ENCODE measurements around the gene SH3GLB2. TPM values are rescaled to one million over a fixed set of nuclear protein-coding genes. Genes with fewer than 3 reads are reported as not detected.

SH3GLB2 gene
- total and polyA plus RNA-seq, 12 donors, result 25.2 to 51.3 (median 33.5) TPM

DNA sequence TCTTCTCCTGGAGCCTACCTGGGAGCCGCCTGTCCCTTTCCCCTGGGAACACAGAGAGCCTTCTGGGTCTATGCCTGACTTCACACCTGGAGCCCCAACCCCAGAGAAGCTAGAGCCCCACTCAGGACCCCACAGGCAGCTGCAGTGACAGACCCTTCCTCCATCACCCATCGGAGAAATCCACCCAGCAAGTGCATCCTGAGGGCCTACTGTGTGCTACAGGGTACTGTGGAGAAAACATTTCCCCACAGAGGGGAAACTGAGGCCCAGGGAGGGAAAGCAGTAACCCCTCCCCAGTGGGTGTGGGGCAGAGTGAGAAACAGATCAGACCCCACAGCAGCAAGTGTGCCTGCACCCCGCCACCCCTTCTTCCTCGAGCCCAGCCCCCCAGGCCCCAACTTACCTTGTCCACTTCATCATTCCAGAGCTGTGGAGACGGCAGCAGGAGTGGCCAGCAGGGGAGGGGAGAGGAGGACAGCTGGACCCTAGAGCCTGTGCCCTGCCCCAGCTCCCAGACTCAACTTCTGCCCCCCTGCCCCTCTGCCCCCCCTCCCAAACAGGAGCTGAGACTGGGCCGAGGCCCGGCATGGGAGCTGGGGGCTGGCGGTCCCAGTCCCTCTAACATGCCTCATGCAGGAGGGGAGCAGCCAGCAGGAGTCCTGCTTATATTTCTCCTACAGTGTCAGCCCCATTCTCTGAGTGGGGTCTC lies 17.7 kb downstream of the SH3GLB2 start:
- no peak for ATAC-seq
- H3K9me3 ChIP-seq, result no peaks in the 10 kb centered on the region
- intact Hi-C loops (cut with DNase I), result loop anchor here in 1 of 10 donors (10.0 kb wide), 1 partner anchor 166 kb away; no protein-coding TSS in a partner anchor
- H3K4me3 ChIP-seq, result no peak overlapping the region
- peaks cover 0 to 99% (median 47%) of the 10 kb centered on the region in 9 donors for H3K36me3 ChIP-seq
- DNase-seq, result no peak
- H3K4me1 ChIP-seq, result peaks cover 0 to 25% (median 15%) of the 10 kb centered on the region in 9 donors
- 90 to 95% methylated on average over 8 of the region's 8 CpGs for WGBS, 2 donors
- no peaks in the 10 kb centered on the region for H3K27me3 ChIP-seq
- TF ChIP-seq, protein P1, sequence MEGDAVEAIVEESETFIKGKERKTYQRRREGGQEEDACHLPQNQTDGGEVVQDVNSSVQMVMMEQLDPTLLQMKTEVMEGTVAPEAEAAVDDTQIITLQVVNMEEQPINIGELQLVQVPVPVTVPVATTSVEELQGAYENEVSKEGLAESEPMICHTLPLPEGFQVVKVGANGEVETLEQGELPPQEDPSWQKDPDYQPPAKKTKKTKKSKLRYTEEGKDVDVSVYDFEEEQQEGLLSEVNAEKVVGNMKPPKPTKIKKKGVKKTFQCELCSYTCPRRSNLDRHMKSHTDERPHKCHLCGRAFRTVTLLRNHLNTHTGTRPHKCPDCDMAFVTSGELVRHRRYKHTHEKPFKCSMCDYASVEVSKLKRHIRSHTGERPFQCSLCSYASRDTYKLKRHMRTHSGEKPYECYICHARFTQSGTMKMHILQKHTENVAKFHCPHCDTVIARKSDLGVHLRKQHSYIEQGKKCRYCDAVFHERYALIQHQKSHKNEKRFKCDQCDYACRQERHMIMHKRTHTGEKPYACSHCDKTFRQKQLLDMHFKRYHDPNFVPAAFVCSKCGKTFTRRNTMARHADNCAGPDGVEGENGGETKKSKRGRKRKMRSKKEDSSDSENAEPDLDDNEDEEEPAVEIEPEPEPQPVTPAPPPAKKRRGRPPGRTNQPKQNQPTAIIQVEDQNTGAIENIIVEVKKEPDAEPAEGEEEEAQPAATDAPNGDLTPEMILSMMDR (IDR thresholded peaks at IDR 0.05), result no peak
- no peak overlapping the region for H3K27ac ChIP-seq

DNA sequence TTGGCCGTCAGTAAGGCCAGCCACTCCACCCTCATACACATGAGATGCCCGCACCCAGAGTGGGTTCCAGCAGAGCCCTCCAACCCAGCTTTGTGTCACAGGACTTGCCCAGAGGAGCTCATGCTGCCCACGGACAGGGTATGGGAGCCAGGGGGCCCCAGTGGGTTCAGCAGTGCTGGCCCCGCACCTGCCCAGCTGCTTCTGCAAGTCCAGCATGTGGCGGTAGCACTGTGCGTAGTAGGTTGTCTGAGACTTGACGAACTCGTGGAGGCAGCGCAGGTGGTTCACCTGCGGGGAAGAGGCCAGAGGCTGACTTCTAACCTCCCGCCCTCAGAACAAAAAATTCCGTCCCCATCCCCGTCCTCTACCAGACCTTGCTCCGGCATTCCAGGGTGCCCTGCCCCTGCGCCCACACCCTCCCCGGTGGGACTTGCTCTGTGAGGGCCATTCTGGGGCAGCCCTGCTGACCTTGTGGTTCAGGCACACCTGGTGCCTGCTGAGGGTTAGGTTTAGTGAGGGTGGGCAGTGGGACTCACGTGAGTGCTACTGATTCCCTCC lies 18.5 kb downstream of the SH3GLB2 start:
- TF ChIP-seq, protein P1 (IDR thresholded peaks at IDR 0.05), result no peak
- H3K36me3 ChIP-seq, result peaks cover 0 to 99% (median 53%) of the 10 kb centered on the region in 9 donors
- no peak for DNase-seq
- ATAC-seq, result no peak
- WGBS, 2 donors, result 94 to 97% methylated on average over 17 of the region's 17 CpGs
- no peaks in the 10 kb centered on the region for H3K27me3 ChIP-seq
- H3K27ac ChIP-seq, result no peak overlapping the region
- intact Hi-C loops (cut with DNase I), result loop anchor here in 1 of 10 donors (10.0 kb wide), 1 partner anchor 165 kb away; no protein-coding TSS in a partner anchor
- H3K9me3 ChIP-seq, result no peaks in the 10 kb centered on the region
- H3K4me3 ChIP-seq, result no peak overlapping the region
- peaks cover 0 to 25% (median 15%) of the 10 kb centered on the region in 9 donors for H3K4me1 ChIP-seq

DNA sequence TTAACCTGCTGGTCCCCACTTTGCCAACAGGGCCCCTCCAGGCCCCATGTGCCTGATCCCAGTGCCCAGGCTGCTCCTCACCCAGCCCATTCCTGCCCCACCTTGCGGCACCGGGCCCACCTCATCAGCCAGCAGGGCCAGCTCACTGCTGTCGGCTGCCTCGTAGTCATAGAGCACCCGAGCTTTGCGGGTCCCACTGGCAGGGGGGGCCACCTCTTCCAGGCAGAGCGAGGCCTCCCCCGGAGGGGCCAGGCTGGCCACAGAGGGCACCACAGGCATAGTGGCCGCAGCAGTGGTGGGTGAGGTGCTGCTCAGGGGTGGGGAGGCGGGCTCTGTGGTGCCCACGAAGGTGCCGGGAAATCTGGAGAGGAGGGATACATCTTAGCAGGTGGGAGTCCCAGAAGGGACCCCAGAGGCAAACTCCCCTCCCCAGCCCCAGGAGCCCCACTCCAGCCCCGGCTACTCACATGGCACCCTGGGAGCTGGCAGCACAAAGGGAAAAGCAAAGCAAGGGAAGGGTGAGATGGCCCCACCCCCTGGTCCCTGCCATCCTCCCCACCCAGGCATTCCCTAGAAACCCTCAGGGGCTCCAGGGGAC lies 19.0 kb downstream of the SH3GLB2 start:
- no peaks in the 10 kb centered on the region for H3K9me3 ChIP-seq
- TF ChIP-seq, protein P1 (IDR thresholded peaks at IDR 0.05), result no peak
- no peak overlapping the region for H3K4me3 ChIP-seq
- peaks cover 0 to 99% (median 47%) of the 10 kb centered on the region in 9 donors for H3K36me3 ChIP-seq
- H3K27ac ChIP-seq, result no peak overlapping the region
- ATAC-seq, result no peak
- no peak for DNase-seq
- no peaks in the 10 kb centered on the region for H3K27me3 ChIP-seq
- WGBS, 2 donors, result 87 to 89% methylated on average over 12 to 13 of the region's 13 CpGs
- intact Hi-C loops (cut with DNase I), result no loop called here
- H3K4me1 ChIP-seq, result peaks cover 0 to 25% (median 15%) of the 10 kb centered on the region in 9 donors

DNA sequence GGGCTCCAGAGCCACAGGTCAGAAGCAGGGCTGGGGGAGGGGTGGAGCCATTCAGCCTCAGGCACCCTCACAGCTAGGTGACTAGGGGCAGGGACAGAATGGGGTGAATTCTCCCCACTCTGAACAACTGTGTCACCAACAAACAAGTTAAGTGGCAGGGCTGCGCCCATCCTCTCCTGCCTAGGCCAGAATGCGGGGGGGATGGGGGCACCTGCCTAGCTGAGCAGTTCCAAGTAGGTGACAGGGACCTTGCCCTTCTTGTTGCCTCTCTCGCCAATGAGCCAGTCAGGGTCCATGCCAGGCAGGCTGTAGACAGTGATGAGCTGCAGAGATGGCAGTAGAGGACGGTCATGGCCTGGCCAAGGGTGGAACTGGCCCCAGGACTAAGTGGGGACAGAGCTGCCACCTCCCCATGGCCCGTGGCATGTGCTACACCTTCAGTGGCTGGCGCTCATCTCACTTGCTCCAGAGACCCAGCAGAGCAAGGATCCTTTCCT lies 19.6 kb downstream of the SH3GLB2 start:
- Histone ChIP-seq H3K36me3 (peaks cover 0 to 99% (median 44%) of the 10 kb centered on the region in 9 donors), H3K4me3 (no peak overlapping the region), H3K9me3 (no peaks in the 10 kb centered on the region), H3K27me3 (no peaks in the 10 kb centered on the region), H3K27ac (no peak overlapping the region), H3K4me1 (peaks cover 0 to 25% (median 15%) of the 10 kb centered on the region in 9 donors)
- intact Hi-C loops (cut with DNase I), result no loop called here
- DNase-seq (no peak), ATAC-seq (no peak)
- TF ChIP-seq, protein P1 (IDR thresholded peaks at IDR 0.05), result no peak
- WGBS, 2 donors, result 92% methylated on average over 6 of the region's 6 CpGs

Measured in heart right ventricle (tissue), 16 donors.